GM06990 (cell line): ENCODE data around the gene PAX5.

ENCODE experiments used
- DNase-seq: peaks from one replicate; pipeline ENCODE4 v3.0.0-alpha.2; 2011; ENCODE audit not compliant: insufficient read length; ENCODE audit errors: extremely low read depth
- H3K27me3 ChIP-seq: replicated peaks from 2 replicates; pipeline ENCODE4 v1.6.0; 2011; ENCODE audit warnings: low read length; ENCODE audit not compliant: control insufficient read depth, insufficient read depth
- H3K36me3 ChIP-seq: 2 replicates; pipeline ENCODE4 v1.5.1; 2011; ENCODE audit warnings: low read length; ENCODE audit not compliant: control insufficient read depth, insufficient read depth
- H3K4me3 ChIP-seq: replicated peaks from 2 replicates; pipeline ENCODE4 v1.5.1; 2011; ENCODE audit warnings: low read depth, mild to moderate bottlenecking, control low read depth, low read length
- CTCF ChIP-seq: IDR thresholded peaks from 2 replicates; pipeline ENCODE4 v1.5.1; 2011; ENCODE audit warnings: low read length, control low read depth, mild to moderate bottlenecking, inconsistent platforms; ENCODE audit not compliant: insufficient read depth, poor library complexity, severe bottlenecking

The PAX5 gene

GRCh38 chr9:36845844-36846243, 188.2 kb downstream of the PAX5 start:
- Histone ChIP-seq H3K4me3 (no peak overlapping the region), H3K27me3 (no peaks in the 10 kb centered on the region), H3K36me3 (peaks cover 51% of the 10 kb centered on the region)
- DNase-seq: no peak
- TF ChIP-seq CTCF: no peak

GRCh38 chr9:36844961-36845360, 189.1 kb downstream of the PAX5 start:
- peaks cover 55% of the 10 kb centered on the region for H3K36me3 ChIP-seq

GRCh38 chr9:36843964-36844363, 190.1 kb downstream of the PAX5 start:
- DNase-seq: no peak
- Histone ChIP-seq H3K36me3 (peaks cover 61% of the 10 kb centered on the region), H3K4me3 (no peak overlapping the region), H3K27me3 (no peaks in the 10 kb centered on the region)
- TF ChIP-seq CTCF: no peak

More at GRCh38 chr9:36844961-36845360, 189.1 kb downstream of the PAX5 start:
- no peak for DNase-seq
- H3K27me3 ChIP-seq: no peaks in the 10 kb centered on the region
- TF ChIP-seq CTCF: no peak
- H3K4me3 ChIP-seq: no peak overlapping the region

GRCh38 chr9:36842560-36843530, 191.2 kb downstream of the PAX5 start:
- H3K36me3 ChIP-seq: peaks cover 66% of the 10 kb centered on the region
- H3K27me3 ChIP-seq: no peaks in the 10 kb centered on the region
- TF ChIP-seq CTCF: no peak
- no peak overlapping the region for H3K4me3 ChIP-seq
- no peak for DNase-seq

GRCh38 chr9:36840898-36841536, 193.1 kb downstream of the PAX5 start:
- no peak for DNase-seq
- Histone ChIP-seq H3K36me3 (peaks cover 54% of the 10 kb centered on the region), H3K27me3 (no peaks in the 10 kb centered on the region), H3K4me3 (no peak overlapping the region)
- no peak for TF ChIP-seq CTCF
